Body of pancreas (tissue), 4 donors: ENCODE results near the gene RPH3AL.

Experiments used
- CTCF ChIP-seq, 7 experiments: fragments of 450-650 bp in 4 of 7; fragments of 200-600 bp in 3 of 7; sonication (generic) in 3 of 7; IDR thresholded peaks; one replicate each; pipeline ENCODE4 v1.5.1; 2016 to 2019; ENCODE audit warnings: antibody characterized with exemption in 7 of 7
- POLR2A ChIP-seq, 3 donors: fragments of 450-650 bp; IDR thresholded peaks; one replicate each; pipeline ENCODE4 v1.6.1; 2016; ENCODE audit warnings: antibody characterized with exemption in 3 of 3, mild to moderate bottlenecking in 2 of 3

GRCh38 chr17:388087-388486 lies 35.5 kb upstream of the RPH3AL start:
- TF ChIP-seq CTCF (IDR thresholded peaks at IDR 0.05) (no peak), POLR2A (IDR thresholded peaks at IDR 0.05) (no peak)
